Effector CD8-positive, alpha-beta T cell (primary cell): ENCODE data around the gene OR5AK2.
"Not testable (repeated sequence)": the region's sequence is repeated elsewhere in the genome, so short reads cannot be mapped to it uniquely, and the experiment has no call there.

Source experiments
- DNase-seq: peaks from one replicate; lab custom pipeline; 2025; lab: John Stamatoyannopoulos, UW
- total RNA-seq, 4 experiments: gene quantifications; one replicate each; lab custom pipeline; 2026; lab: John Stamatoyannopoulos, UW

OR5AK2 gene, protein sequence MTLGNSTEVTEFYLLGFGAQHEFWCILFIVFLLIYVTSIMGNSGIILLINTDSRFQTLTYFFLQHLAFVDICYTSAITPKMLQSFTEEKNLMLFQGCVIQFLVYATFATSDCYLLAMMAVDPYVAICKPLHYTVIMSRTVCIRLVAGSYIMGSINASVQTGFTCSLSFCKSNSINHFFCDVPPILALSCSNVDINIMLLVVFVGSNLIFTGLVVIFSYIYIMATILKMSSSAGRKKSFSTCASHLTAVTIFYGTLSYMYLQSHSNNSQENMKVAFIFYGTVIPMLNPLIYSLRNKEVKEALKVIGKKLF
- total RNA-seq, result 0 reads per million in 4 experiments

DNA sequence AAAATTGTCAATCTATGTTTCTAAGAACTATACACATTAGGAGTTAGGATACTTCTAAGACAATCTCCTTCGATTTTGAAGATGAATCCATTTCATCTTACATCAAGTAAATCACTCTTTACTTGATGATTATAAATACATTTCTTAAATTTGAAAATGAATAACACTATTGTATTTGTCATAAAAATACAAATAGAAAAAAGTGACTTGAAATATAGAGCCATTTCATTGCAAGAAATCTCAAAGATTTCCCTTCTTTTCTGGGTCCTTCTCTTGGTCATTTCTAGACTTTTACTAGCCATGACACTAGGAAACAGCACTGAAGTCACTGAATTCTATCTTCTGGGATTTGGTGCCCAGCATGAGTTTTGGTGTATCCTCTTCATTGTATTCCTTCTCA, at the start of gene OR5AK2:
Gene OR5AK2 (plus strand): TSS at position 301 of the 400 bp plus-strand sequence. CDS start 0 bp downstream, at position 301.
- no peak for DNase-seq

DNA sequence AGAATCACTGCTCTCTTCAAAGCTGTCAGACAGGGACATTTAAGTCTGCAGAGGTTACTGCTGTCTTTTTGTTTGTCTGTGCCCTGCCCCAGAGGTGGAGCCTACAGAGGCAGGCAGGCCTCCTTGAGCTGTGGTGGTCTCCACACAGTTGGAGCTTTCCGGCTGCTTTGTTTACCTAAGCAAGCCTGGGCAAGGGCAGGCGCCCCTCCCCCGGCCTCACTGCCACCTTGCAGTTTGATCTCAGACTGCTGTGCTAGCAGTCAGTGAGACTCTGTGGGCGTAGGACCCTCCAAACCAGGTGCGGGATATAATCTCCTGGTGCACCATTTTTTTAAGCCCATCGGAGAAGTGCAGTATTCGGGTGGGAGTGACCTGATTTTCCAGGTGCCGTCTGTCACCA, 43.2 kb upstream of the OR5AK2 start:
- DNase-seq, result not testable (repeated sequence)

DNA sequence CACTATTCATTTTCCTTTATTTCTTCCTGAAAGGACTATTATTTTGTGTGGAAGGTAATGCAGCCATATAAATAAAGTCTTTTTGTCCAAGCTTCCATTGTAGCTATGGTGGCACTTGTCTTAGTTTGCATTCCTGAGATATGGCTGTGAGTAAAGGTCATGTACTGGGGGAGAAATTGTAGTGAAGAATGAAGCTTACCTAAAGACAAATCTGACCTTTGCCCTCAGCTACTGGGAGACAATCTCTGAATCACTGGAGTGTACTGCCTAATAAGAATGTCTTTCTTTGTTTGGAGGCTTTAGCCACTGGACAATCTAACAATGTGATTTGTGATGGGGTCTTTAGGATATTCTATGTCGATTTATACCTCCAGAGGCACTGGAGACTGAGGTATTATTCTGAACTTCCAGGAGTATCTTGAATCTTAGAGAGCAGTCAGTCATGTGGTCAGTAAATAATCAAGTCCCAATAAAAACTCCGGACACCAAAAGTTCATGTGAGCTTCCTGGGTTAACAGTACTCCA, 39.7 kb upstream of the OR5AK2 start:
- no peak for DNase-seq

DNA sequence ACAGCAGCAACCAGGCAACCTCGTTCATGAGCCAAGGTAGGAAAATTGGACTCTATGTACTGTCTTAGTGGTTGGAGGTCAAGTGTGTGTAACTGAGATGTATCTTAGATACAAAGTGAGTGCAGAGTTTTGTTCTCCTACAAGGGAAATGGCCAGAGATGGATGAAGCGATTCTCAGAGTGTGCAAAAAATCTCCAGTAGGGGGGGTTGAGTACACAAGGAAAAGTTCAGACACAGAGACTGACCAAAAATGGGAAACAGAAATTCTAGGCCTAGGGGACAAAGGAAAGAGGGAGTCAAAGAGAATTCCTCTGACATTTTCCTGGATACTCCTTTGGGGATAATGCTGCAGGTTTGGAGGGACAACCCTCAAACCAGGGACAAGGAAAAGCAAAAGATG, 38.2 kb upstream of the OR5AK2 start:
- DNase-seq, result no peak

DNA sequence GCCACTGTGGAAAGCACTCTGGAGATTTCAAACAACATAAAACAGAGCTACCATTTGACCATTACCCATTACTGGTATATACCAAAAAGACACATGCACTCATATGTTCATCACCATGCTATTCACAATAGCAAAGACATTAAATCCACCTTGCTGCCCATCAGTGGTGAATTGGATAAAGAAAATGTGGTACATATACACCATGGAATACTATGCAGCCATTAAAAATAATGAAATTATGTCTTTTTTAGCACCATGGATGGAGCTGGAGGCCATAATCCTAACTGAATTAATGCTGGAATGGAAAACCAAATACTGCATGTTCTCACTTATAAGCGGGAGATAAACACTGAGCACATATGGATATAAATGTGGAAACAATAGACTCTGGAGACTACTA, 34.8 kb upstream of the OR5AK2 start:
- not testable (repeated sequence) for DNase-seq

DNA sequence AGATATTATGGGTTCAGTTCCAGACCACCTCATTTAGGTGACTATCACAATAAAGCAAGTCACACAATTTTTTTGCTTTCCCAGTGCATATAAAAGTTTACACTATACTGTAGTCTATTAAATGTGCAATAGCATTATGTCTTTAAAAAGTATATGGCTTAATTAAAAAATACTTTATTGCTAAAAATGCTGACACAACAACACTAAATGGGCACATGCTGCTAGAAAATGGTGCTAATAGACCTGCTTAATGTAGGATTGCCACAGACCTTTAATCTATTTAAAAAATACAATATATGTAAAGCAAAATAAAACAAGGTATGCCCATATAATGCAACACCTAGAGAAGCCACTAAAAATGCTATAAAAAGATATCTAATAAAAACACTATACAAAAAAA, 27.1 kb upstream of the OR5AK2 start:
- no peak for DNase-seq

DNA sequence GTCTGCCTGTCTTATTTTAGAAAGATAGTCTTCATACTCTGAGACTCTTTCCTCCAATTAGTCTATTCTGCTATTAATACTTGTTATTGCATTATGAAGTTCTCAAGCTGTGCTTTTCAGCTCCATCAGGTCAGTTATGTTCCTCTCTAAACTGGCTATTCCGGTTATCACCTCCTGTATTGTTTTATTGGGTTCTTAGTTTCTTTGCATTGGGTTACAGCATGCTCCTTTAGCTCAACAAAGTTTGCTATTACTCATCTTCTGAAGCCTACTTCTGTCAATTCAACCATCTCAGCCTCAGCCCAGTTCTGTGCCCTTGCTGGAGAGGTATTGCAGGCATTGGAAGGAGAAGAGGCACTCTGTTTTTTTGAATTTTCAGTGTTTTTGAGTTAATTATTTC, 21.0 kb upstream of the OR5AK2 start:
- DNase-seq, result no peak

DNA sequence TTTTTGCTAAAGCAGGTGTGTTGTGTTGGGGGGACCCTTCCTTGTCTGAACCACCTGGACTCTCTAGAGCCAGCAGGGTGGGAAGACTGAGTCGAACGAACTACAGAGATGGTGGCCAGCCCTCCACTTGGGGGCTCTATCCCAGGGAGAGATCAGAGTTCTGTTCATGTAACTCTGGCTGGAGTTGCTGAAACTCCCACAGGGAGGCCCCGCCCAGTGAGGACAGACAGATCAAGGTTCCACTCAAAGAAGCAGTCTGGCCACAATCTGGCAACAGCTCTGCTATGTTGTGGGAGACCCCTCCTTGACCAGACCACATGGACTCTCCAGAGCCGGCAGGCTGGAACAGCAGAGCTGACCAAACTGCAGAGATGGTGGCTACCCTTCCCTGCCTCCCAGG, 20.2 kb upstream of the OR5AK2 start:
- DNase-seq, result no peak

DNA sequence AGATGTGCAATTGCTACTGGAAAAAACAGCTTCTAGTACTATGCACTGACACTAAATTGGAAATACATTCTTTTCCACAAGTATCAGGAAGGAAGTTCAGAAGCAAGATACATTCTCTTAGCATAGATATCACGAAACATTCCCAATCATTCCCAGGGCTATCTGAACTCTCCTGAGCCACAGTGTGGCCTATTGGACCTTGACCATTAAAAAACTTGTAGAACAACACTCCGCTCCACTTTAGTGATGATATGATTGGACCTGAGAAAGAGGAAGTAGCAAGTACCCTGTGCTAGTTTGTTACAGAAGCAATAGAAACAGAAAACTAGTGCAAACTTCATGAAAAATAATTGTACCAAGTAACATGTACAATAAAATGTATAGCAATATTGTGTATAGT, 11.4 kb upstream of the OR5AK2 start:
- DNase-seq, result no peak

DNA sequence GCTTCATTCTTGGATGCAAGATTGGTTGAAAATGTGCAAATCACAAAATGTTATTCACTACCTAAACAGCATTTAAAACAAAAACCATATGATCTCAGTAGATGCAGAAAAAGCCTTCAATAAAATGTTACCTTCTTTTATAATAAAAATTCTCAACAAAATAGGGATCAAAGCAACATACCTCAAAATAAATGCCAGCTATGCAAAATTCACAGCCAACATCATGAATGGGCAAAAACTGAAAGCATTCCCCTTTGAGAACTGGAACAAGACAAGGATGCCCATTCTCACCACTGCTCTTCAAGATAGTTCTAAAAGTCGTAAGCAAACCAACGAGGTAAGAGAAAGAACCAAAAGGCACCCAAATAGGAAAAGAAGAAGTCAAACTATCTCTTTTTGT, 2.0 kb downstream of the OR5AK2 start:
- DNase-seq, result no peak

DNA sequence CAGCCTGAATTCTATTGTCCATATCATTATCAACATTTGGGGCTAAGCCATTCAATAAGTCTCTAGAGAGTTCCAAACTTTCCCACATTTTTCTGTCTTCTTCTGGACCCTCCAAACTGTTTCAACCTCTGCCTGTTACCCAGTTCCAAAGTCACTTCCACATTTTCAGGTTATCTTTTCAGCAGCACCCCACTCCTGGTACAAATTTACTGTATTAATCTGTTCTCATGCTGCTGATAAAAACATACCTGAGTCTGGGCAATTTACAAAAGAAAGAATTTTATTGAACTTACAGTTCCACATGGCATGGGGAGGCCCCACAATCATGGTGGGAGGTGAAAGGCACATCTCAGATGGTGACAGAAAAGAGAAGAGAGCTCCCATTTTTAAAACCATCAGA, 5.8 kb downstream of the OR5AK2 start:
- DNase-seq, result no peak

DNA sequence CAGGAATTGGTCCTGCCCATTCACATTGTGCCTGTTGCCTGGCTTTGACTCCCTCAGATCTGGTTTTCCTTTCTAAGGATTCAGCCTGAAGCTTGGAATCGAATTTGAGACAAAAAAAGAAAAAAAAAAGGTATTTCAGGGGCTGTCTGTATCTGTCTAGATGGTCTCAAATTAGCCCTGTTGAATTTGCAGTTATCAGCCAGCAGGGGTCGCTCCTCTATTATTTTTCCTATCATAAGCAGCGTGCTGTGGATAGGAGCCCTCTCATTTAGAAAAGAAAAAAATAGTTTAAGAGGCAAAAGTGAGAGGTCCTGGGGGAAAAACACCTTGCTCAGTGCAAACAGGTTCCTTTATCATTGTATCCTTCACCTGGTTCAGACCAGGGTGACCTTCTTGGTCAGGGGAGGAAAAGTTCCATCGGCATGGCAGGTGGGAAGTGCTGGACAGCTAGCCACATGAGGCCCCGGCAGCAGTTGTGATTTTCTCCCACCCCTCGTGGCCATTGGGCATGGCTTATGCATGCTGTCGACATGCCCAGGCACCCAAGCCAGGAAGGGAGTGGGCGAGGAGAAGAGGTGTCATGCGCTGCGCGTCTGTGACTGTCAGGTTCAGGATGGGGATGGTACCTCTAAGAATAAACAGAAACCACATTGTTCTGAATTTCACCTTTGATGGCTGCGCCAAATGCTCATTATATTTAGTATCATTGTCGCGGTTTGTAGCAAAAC, 13.1 kb downstream of the OR5AK2 start:
- DNase-seq, result no peak

DNA sequence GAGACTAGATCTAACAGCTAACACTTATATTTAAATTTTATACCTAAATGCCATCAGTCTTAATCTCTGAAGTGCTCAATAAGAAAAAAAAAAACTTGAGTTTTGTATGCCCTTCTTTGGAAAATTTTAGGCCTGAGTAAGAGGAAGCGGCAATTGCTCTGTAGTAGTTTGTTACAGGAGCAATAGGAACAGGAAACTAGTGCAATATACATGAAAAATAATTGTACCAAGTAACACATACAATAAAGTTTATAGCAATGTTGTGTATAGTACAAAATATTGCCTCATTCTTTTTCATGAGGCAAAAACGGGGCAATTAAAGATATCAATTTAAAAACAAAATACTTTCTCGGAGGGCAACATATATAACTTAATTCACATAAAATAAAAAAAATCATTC, 19.7 kb downstream of the OR5AK2 start:
- DNase-seq, result no peak

DNA sequence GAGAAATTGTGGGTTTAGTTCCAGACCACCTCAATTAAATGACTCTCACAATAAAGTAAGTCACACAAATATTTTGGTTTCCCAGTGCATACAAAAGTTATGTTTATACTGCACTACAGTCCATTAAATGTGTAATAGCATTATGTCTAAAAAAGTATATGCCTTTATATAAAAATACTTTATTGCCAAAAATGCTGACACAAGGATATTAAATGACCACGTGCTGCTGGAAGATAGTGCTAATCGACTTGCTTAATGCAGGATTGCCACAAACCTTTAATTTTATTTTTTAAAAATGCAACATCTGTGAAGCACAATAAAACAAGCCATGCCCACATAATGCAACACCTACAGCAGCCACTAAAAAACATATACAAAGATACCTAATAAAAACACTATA, 27.0 kb downstream of the OR5AK2 start:
- DNase-seq, result no peak

DNA sequence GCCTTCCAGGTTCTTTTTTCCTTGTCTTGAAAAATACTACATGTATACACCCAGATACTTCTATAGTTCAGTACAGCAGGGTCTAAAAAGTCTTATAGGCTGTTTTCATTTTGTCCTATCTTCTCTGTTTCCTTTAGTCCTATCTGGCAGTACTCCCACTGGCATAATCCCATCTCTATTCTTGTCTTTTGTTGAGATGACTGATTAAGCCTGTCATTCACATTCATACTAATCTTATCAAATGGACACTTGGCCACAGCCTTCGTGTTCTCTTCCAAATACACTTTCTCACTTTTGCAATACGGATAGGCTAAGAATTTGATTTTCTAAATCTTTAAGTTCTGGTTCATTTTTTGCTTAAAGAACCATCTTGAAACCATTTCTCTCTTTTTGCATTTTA, 42.8 kb downstream of the OR5AK2 start:
- DNase-seq, result no peak
